H1 (cell line): ENCODE data around the gene HOXC5. TPM values are rescaled to one million over a fixed set of nuclear protein-coding genes. Genes with fewer than 3 reads are reported as not detected.

ENCODE experiments used
- CTCF ChIA-PET: fragments of 300-600 bp; sonication (Branson Sonifier 250); formaldehyde crosslinking; loops from one replicate; lab custom pipeline; 2021; ENCODE audit not compliant: partially characterized antibody; lab: Charles Lee
- POLR2A ChIA-PET: fragments of 300-600 bp; sonication (Branson Sonifier 250); formaldehyde crosslinking; loops from one replicate; lab custom pipeline; 2021; ENCODE audit warnings: inconsistent platforms; ENCODE audit not compliant: partially characterized antibody; lab: Charles Lee
- DNase-seq, 2 experiments: peaks; one replicate each; pipeline versions ENCODE4 v3.0.0 to v3.0.0-alpha.2; 2010 to 2022; ENCODE audit warnings: low spot score in 2 of 2, low read depth in 1 of 2, mixed read lengths in 1 of 2
- FAIRE-seq: peaks from 2 replicates; lab custom pipeline; 2011; peaks lifted over from hg19 to GRCh38; lab: Jason Lieb, UNC
- H2AFZ ChIP-seq: 2 replicates; pipeline ENCODE4 v1.8.1; 2012; ENCODE audit warnings: low read length, inconsistent platforms
- H2AK5ac ChIP-seq: 2 replicates; pipeline ENCODE4 v1.6.1; 2013; ENCODE audit warnings: low read depth, low read length
- H2BK120ac ChIP-seq: replicated peaks from 2 replicates; pipeline ENCODE3; 2013; ENCODE audit warnings: low read depth, low read length, inconsistent platforms
- H2BK12ac ChIP-seq: 2 replicates; pipeline ENCODE4 v1.6.1; 2013; ENCODE audit warnings: low read depth, low read length
- H2BK15ac ChIP-seq: 2 replicates; pipeline ENCODE4 v1.6.1; 2013; ENCODE audit warnings: low read length
- H2BK20ac ChIP-seq: 2 replicates; pipeline ENCODE4 v1.6.1; 2013; ENCODE audit warnings: low read length
- H2BK5ac ChIP-seq: 2 replicates; pipeline ENCODE4 v1.6.1; 2013; ENCODE audit warnings: low read depth, low read length
- H3K14ac ChIP-seq: 2 replicates; pipeline ENCODE4 v1.6.1; 2013; ENCODE audit warnings: inconsistent platforms; ENCODE audit not compliant: insufficient read length
- H3K18ac ChIP-seq: 2 replicates; pipeline ENCODE4 v1.6.1; 2013; ENCODE audit warnings: low read length; ENCODE audit errors: extremely low read depth
- H3K23ac ChIP-seq: 2 replicates; pipeline ENCODE4 v1.6.1; 2013; ENCODE audit warnings: inconsistent platforms; ENCODE audit not compliant: insufficient read length
- H3K23me2 ChIP-seq: 2 replicates; pipeline ENCODE4 v1.6.1; 2013; ENCODE audit warnings: low read depth, low read length
- H3K27ac ChIP-seq: 2 replicates; pipeline ENCODE4 v1.6.1; 2011; ENCODE audit warnings: low read depth, low read length, inconsistent platforms
- H3K27me3 ChIP-seq, 4 experiments: replicated peaks in 1 of 4; 1 replicate in 1 of 4; 2 replicates in 3 of 4; pipeline versions ENCODE4 v1.6.1 to v1.8.1; 2011 to 2013; ENCODE audit warnings: low read length in 3 of 4, mild to moderate bottlenecking in 3 of 4, inconsistent platforms in 2 of 4, mixed read lengths in 2 of 4, moderate library complexity in 1 of 4; ENCODE audit not compliant: control insufficient read depth in 3 of 4, insufficient read depth in 3 of 4; ENCODE audit errors: extremely low read depth in 1 of 4
- H3K36me3 ChIP-seq, 4 experiments: 2 replicates each; pipeline versions ENCODE4 v1.6.1 to v1.8.1; 2011 to 2013; ENCODE audit warnings: mild to moderate bottlenecking in 4 of 4, low read length in 3 of 4, moderate library complexity in 2 of 4, control low read depth in 1 of 4, inconsistent platforms in 1 of 4; ENCODE audit not compliant: insufficient read depth in 4 of 4, control insufficient read depth in 2 of 4
- H3K4ac ChIP-seq: replicated peaks from 2 replicates; pipeline ENCODE3; 2013; ENCODE audit warnings: low read length, low read depth, mixed read lengths, inconsistent platforms; ENCODE audit not compliant: insufficient read length
- H3K4me1 ChIP-seq, 4 experiments: replicated peaks in 1 of 4; 1 replicate in 1 of 4; 2 replicates in 3 of 4; pipeline versions ENCODE4 v1.6.1 to v1.8.1; 2011 to 2013; ENCODE audit warnings: low read length in 3 of 4, inconsistent platforms in 2 of 4, mixed read lengths in 1 of 4; ENCODE audit not compliant: insufficient read depth in 4 of 4, control insufficient read depth in 3 of 4
- H3K4me2 ChIP-seq, 2 experiments: 2 replicates each; pipeline versions ENCODE4 v1.6.1 to v1.8.1; 2011 to 2013; ENCODE audit warnings: low read depth in 2 of 2, low read length in 2 of 2, control low read depth in 1 of 2, inconsistent platforms in 1 of 2, mild to moderate bottlenecking in 1 of 2; ENCODE audit not compliant: insufficient read depth in 1 of 2
- H3K4me3 ChIP-seq, 4 experiments: fragments of 200-600, 300-600 bp in 1 of 4; sonication (generic), shearing (Covaris generic), sonication (Bioruptor Twin) in 1 of 4; 2 replicates each; pipeline versions ENCODE4 v1.5.1 to v1.8.1; 2011 to 2016; ENCODE audit warnings: low read length in 4 of 4, low read depth in 3 of 4, control low read depth in 2 of 4, inconsistent platforms in 2 of 4, mild to moderate bottlenecking in 2 of 4, mixed read lengths in 1 of 4, moderate library complexity in 1 of 4; ENCODE audit not compliant: insufficient read depth in 2 of 4; ENCODE audit errors: extremely low read depth in 1 of 4
- H3K56ac ChIP-seq: replicated peaks from 2 replicates; pipeline ENCODE3; 2013; ENCODE audit warnings: low read depth, mild to moderate bottlenecking, mixed read lengths, low read length, inconsistent platforms; ENCODE audit not compliant: insufficient read length
- H3K79me1 ChIP-seq: 2 replicates; pipeline ENCODE4 v1.6.1; 2013; ENCODE audit warnings: low read depth, low read length, control low read depth
- H3K79me2 ChIP-seq, 2 experiments: 2 replicates each; pipeline versions ENCODE4 v1.6.1 to v1.8.1; 2012 to 2013; ENCODE audit warnings: low read length in 2 of 2, mild to moderate bottlenecking in 2 of 2, inconsistent platforms in 1 of 2; ENCODE audit not compliant: insufficient read depth in 2 of 2, control insufficient read depth in 1 of 2
- H3K9ac ChIP-seq, 4 experiments: replicated peaks in 1 of 4; 1 replicate in 1 of 4; 2 replicates in 3 of 4; pipeline versions ENCODE4 v1.6.1 to v1.8.1; 2011 to 2013; ENCODE audit warnings: low read depth in 3 of 4, low read length in 3 of 4, control low read depth in 2 of 4, mild to moderate bottlenecking in 2 of 4, moderate library complexity in 2 of 4, inconsistent platforms in 1 of 4; ENCODE audit errors: extremely low read depth in 1 of 4
- H3K9me3 ChIP-seq, 2 experiments: 2 replicates each; pipeline versions ENCODE4 v1.6.1 to v1.8.1; 2012 to 2013; ENCODE audit warnings: mild to moderate bottlenecking in 2 of 2, moderate library complexity in 2 of 2, control low read depth in 1 of 2, inconsistent platforms in 1 of 2, low read depth in 1 of 2, low read length in 1 of 2, mixed read lengths in 1 of 2; ENCODE audit not compliant: insufficient read depth in 2 of 2
- H4K20me1 ChIP-seq, 2 experiments: replicated peaks in 1 of 2; 2 replicates each; pipeline versions ENCODE3 to v1.8.1; 2011 to 2013; ENCODE audit warnings: inconsistent platforms in 2 of 2, low read length in 2 of 2, mild to moderate bottlenecking in 1 of 2; ENCODE audit not compliant: insufficient read depth in 2 of 2, control insufficient read depth in 1 of 2
- H4K5ac ChIP-seq: 2 replicates; pipeline ENCODE4 v1.6.1; 2013; ENCODE audit warnings: low read length, low read depth, mixed read lengths, inconsistent platforms; ENCODE audit not compliant: insufficient read length
- H4K8ac ChIP-seq: 2 replicates; pipeline ENCODE4 v1.8.0; 2013; ENCODE audit warnings: mild to moderate bottlenecking, moderate library complexity, low read length, inconsistent platforms; ENCODE audit not compliant: insufficient read depth; ENCODE audit errors: extremely low read depth
- H4K91ac ChIP-seq: replicated peaks from 2 replicates; pipeline ENCODE3; 2013; ENCODE audit warnings: low read length, mixed read lengths, inconsistent platforms; ENCODE audit not compliant: insufficient read length
- BCL11A ChIP-seq, 2 experiments: IDR thresholded peaks; one replicate each; pipeline ENCODE4 v1.6.1; 2011; ENCODE audit warnings: low read depth in 2 of 2, low read length in 2 of 2, mild to moderate bottlenecking in 2 of 2
- CBX8 ChIP-seq: fragments of 300-800, 300-1000 bp; sonication (generic); IDR thresholded peaks from 2 replicates; pipeline ENCODE4 v1.7.1; 2016; ENCODE audit warnings: low read depth, low read length, borderline replicate concordance
- CREB1 ChIP-seq: IDR thresholded peaks from 2 replicates; pipeline ENCODE4 v1.6.1; 2012; ENCODE audit warnings: inconsistent platforms
- HDAC6 ChIP-seq: IDR thresholded peaks from one replicate; pipeline ENCODE4 v1.7.1; 2012; ENCODE audit warnings: low read depth, mild to moderate bottlenecking, inconsistent platforms, low read length, moderate library complexity
- JUND ChIP-seq: IDR thresholded peaks from 2 replicates; pipeline ENCODE4 v1.6.1; 2011; ENCODE audit warnings: mild to moderate bottlenecking, improper control_type of control experiment, low read length
- PHF8 ChIP-seq: fragments of 200-600 bp; sonication (generic); conservative IDR thresholded peaks from 2 replicates; pipeline ENCODE4 v1.7.1; 2012; ENCODE audit warnings: low read depth, mild to moderate bottlenecking, inconsistent platforms, low read length, moderate library complexity
- POLR2A ChIP-seq, 2 experiments: IDR thresholded peaks; 1 replicate in 1 of 2; 2 replicates in 1 of 2; pipeline ENCODE4 v1.6.1; 2011; ENCODE audit warnings: low read depth in 2 of 2, low read length in 2 of 2, mild to moderate bottlenecking in 2 of 2; ENCODE audit errors: control extremely low read depth in 1 of 2
- RXRA ChIP-seq: IDR thresholded peaks from 2 replicates; pipeline ENCODE4 v1.6.1; 2011; ENCODE audit warnings: low read depth, mild to moderate bottlenecking, low read length, moderate library complexity; ENCODE audit not compliant: insufficient read depth
- SAP30 ChIP-seq: fragments of 300-600 bp; sonication (generic); IDR thresholded peaks from 2 replicates; pipeline ENCODE4 v1.7.1; 2012; ENCODE audit warnings: low read length, moderate library complexity, mild to moderate bottlenecking, inconsistent platforms; ENCODE audit not compliant: insufficient read depth, insufficient replicate concordance
- SIX5 ChIP-seq: IDR thresholded peaks from 2 replicates; pipeline ENCODE4 v1.6.1; 2011; ENCODE audit warnings: mild to moderate bottlenecking, low read depth, low read length
- TBP ChIP-seq: IDR thresholded peaks from 2 replicates; pipeline ENCODE4 v1.6.1; 2011; ENCODE audit warnings: low read depth, low read length, improper control_type of control experiment
- TCF12 ChIP-seq: IDR thresholded peaks from 2 replicates; pipeline ENCODE4 v1.6.1; 2011; ENCODE audit warnings: low read depth, mild to moderate bottlenecking, low read length
- YY1 ChIP-seq: IDR thresholded peaks from 2 replicates; pipeline ENCODE4 v1.6.1; 2011; ENCODE audit warnings: low read depth, mild to moderate bottlenecking, low read length
- polyA plus RNA-seq, 7 experiments: library from polyadenylated mRNA; depleted of rRNA in 3 of 7; stranded (reverse) in 5 of 7; unstranded in 2 of 7; fragments of >200 nt in 5 of 7; fragments of 200-250 nt in 2 of 7; gene quantifications; 1 replicate in 5 of 7; 2 replicates in 1 of 7; 4 replicates in 1 of 7; pipeline versions ENCODE4 v1.2.1 to v1.2.3, GENCODE V29; 2011 to 2013; ENCODE audit warnings: missing spikeins in 2 of 7, mixed read lengths in 2 of 7
- total RNA-seq: library from RNA; stranded (reverse); fragmentation: NEBNext Ultra II Directional; extraction: Animal tissue kit (Norgen Biotek cat#: 25700); gene quantifications from 2 replicates; pipeline ENCODE4 v1.2.1, GENCODE V29; 2021
- TF ChIP-seq, protein P1 (sequence below): IDR thresholded peaks from 2 replicates; pipeline ENCODE4 v1.6.1; 2012; ENCODE audit warnings: inconsistent platforms
- TF ChIP-seq, protein P2 (sequence below): IDR thresholded peaks from 2 replicates; pipeline ENCODE4 v1.6.1; 2011; ENCODE audit warnings: low read length, improper control_type of control experiment

HOXC5 gene
- total and polyA plus RNA-seq, 2 of the 8 experiments (the other 6 are each of a cell fraction or from before 2014, with no cell fraction given): not detected

- Histone ChIP-seq H3K27me3 (peaks cover 95 to 100% (median 99%) of the 10 kb centered on the region in 4 experiments), H3K79me2 (no peaks in the 10 kb centered on the region), H3K23me2 (no peaks in the 10 kb centered on the region; the same call in 1 of the 2 replicates), H4K5ac (no peak overlapping the region), H3K4ac (no peak overlapping the region), H2BK5ac (no peak overlapping the region), H3K14ac (no peak overlapping the region), H3K4me1 (peaks cover 0 to 4% (median 3%) of the 10 kb centered on the region in 4 experiments; a peak in 5 of 7 replicates), H4K8ac (no peak overlapping the region), H3K18ac (no peak overlapping the region), H3K27ac (no peak overlapping the region), H4K91ac (no peak overlapping the region), H2BK20ac (no peak overlapping the region), H3K23ac (no peak overlapping the region), H4K20me1 (peaks cover 14% of the 10 kb centered on the region in 2 experiments), H3K4me3 (no peak overlapping the region), H3K4me2 (no peak overlapping the region), H3K56ac (no peak overlapping the region), H2AFZ (no peak overlapping the region), H3K79me1 (no peaks in the 10 kb centered on the region), H3K36me3 (peaks cover 0 to 9% (median 0%) of the 10 kb centered on the region in 4 experiments; a peak in 1 of 8 replicates), H2BK15ac (no peak overlapping the region), H3K9ac (no peak overlapping the region), H3K9me3 (no peaks in the 10 kb centered on the region; a peak in 2 of 4 replicates), H2BK120ac (no peak overlapping the region), H2BK12ac (no peak overlapping the region), H2AK5ac (no peak overlapping the region)
- CTCF ChIA-PET: interaction anchor here (0.6 to 20.0 kb wide), 8 partner anchors 10 to 335 kb away, joined by 3 to 339 read pairs (median 4); partner anchors contain the start of genes HOXC10 and SMUG1
- DNase-seq: no peak
- POLR2A ChIA-PET: no interaction called here
- no peak for FAIRE-seq
- TF ChIP-seq YY1 (no peak), CREB1 (no peak), PHF8 (no peak), TCF12 (no peak), RXRA (no peak), CBX8 (no peak), HDAC6 (no peak), TBP (no peak), SIX5 (no peak), POLR2A (IDR thresholded peaks at IDR 0.05; ENCODE audit: control extremely low read depth in 1 of 2, low read depth in 2 of 2, low read length in 2 of 2) (no peak), JUND (no peak), BCL11A (IDR thresholded peaks at IDR 0.05; ENCODE audit: low read depth in 2 of 2, low read length in 2 of 2) (no peak), SAP30 (no peak)
- TF ChIP-seq, protein P1, sequence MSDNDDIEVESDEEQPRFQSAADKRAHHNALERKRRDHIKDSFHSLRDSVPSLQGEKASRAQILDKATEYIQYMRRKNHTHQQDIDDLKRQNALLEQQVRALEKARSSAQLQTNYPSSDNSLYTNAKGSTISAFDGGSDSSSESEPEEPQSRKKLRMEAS: no peak
- TF ChIP-seq, protein P2, sequence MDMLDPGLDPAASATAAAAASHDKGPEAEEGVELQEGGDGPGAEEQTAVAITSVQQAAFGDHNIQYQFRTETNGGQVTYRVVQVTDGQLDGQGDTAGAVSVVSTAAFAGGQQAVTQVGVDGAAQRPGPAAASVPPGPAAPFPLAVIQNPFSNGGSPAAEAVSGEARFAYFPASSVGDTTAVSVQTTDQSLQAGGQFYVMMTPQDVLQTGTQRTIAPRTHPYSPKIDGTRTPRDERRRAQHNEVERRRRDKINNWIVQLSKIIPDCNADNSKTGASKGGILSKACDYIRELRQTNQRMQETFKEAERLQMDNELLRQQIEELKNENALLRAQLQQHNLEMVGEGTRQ: no peak
Observed at GRCh38 chr12:54045401-54045800, 12.6 kb downstream of the HOXC5 start.
